Gastroesophageal sphincter (tissue), 3 donors: ENCODE measurements around the gene SPART.
"Not testable (repeated sequence)": the region's sequence is repeated elsewhere in the genome, so short reads cannot be mapped to it uniquely, and the experiment has no call there.

Experiments used
- CTCF ChIP-seq, 4 experiments: fragments of 200-600 bp in 2 of 4; fragments of 450-650 bp in 2 of 4; sonication (generic) in 1 of 4; IDR thresholded peaks; one replicate each; pipeline ENCODE4 v1.5.1; 2017 to 2019; ENCODE audit warnings: antibody characterized with exemption in 4 of 4, mild to moderate bottlenecking in 2 of 4, moderate library complexity in 2 of 4
- EP300 ChIP-seq: sonication (generic); formaldehyde crosslinking; IDR thresholded peaks from one replicate; pipeline ENCODE4 v1.6.1; 2017; ENCODE audit warnings: antibody characterized with exemption, mild to moderate bottlenecking
- POLR2A ChIP-seq, 2 donors: fragments of 450-650 bp; IDR thresholded peaks; one replicate each; pipeline ENCODE4 v1.6.1; 2017; ENCODE audit warnings: antibody characterized with exemption in 2 of 2, mild to moderate bottlenecking in 2 of 2, moderate library complexity in 1 of 2
- POLR2AphosphoS5 ChIP-seq: sonication (generic); formaldehyde crosslinking; IDR thresholded peaks from one replicate; pipeline ENCODE4 v1.6.1; 2017; ENCODE audit warnings: antibody characterized with exemption

GRCh38 chr13:36324881-36325280 lies 21.3 kb downstream of the SPART start:
- TF ChIP-seq CTCF (IDR thresholded peaks at IDR 0.05); POLR2A (IDR thresholded peaks at IDR 0.05); POLR2AphosphoS5; EP300: not testable (repeated sequence)
